ENCODE results near the gene JMJD1C. TPM values are rescaled to one million over a fixed set of nuclear protein-coding genes. Genes with fewer than 3 reads are reported as not detected.

Gene JMJD1C
- total RNA-seq, 1 donor from 2014 or later, result 143 TPM

DNA sequence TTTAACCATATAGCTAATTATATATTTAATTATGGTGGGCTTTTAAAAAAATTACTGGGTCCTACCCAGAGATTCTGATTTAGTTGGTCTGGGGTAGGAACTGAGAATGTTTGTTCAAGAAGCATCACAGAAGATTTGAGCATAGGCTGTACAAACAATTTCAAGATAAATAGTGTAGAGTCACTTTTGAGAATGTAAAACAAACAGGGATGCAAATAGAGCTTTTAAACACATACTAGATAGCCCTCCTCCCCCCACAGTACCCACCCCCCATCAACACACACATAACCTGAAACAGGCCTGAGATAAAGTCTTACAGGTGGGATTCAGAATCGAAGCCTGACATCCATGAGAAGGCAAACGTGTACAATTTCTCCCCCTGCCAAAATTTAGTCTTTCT is 39.8 kb upstream of the JMJD1C start:
- H3F3A ChIP-seq (ENCODE audit: low read depth), result peaks cover 12% of the 10 kb centered on the region

DNA sequence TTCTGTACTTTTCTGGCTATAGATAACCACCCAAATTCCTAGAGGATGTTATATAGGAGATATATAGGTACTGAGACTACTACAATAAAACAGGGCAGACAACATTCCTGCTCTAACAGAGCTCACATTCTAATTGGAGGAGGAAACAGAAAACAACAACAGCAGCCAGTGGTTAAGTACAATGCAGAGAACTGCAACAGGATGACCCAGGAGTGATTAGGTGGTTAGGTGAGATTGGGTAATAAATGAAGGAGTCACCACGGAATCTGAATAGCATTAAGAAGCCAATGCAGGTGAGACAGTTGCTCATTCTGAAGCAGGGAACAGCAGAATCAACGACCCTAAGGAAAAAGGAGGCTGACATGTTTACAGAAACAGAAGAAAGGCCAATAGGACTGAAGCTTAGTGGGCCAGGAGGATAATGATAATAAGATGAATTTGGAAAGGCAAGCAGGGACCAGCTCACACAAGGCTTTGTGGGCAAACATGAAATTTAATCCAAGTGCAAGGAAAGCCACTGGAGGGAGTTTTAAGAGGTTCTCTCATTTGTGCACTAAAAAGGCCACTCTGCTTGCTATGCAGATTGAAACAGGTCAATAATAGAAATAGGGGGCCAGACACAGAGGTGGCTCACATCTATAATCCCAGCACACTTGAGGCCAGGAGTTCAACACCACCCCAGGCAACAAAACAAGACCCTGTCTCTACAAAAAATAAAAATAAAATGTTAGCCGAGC is 38.5 kb upstream of the JMJD1C start:
- no peak overlapping the region for H3K9ac ChIP-seq
- Mint-ChIP-seq H3K4me3 (no peak overlapping the region), H3K4me1 (peaks cover 12% of the 10 kb centered on the region), H3K27ac (no peak overlapping the region), H3K27me3 (ENCODE audit: insufficient read depth, low read depth) (peaks cover 2% of the 10 kb centered on the region), H3K36me3 (peaks cover 46% of the 10 kb centered on the region), H3K9me3 (peaks cover 25% of the 10 kb centered on the region)
- peaks cover 12% of the 10 kb centered on the region for H3F3A ChIP-seq (ENCODE audit: low read depth)
- DNase-seq (ENCODE audit: low spot score), result no peak
- H4K20me1 ChIP-seq (ENCODE audit: low read depth), result peaks cover 40% of the 10 kb centered on the region
- peaks cover 6% of the 10 kb centered on the region for H3K36me3 ChIP-seq
- H2AFZ ChIP-seq (replicated peaks), result no peak overlapping the region
- TF ChIP-seq EZH2 (IDR thresholded peaks at IDR 0.05), result no peak
- TF ChIP-seq, protein P1, sequence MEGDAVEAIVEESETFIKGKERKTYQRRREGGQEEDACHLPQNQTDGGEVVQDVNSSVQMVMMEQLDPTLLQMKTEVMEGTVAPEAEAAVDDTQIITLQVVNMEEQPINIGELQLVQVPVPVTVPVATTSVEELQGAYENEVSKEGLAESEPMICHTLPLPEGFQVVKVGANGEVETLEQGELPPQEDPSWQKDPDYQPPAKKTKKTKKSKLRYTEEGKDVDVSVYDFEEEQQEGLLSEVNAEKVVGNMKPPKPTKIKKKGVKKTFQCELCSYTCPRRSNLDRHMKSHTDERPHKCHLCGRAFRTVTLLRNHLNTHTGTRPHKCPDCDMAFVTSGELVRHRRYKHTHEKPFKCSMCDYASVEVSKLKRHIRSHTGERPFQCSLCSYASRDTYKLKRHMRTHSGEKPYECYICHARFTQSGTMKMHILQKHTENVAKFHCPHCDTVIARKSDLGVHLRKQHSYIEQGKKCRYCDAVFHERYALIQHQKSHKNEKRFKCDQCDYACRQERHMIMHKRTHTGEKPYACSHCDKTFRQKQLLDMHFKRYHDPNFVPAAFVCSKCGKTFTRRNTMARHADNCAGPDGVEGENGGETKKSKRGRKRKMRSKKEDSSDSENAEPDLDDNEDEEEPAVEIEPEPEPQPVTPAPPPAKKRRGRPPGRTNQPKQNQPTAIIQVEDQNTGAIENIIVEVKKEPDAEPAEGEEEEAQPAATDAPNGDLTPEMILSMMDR (IDR thresholded peaks at IDR 0.05), result no peak
- no peak for TF ChIP-seq EZH2phosphoT487 (IDR thresholded peaks at IDR 0.05)
- peaks cover 100% of the 10 kb centered on the region for H3K79me2 ChIP-seq (ENCODE audit: low read depth)
- no peak overlapping the region for H3K4me3 ChIP-seq
- H3K4me2 ChIP-seq, result no peak overlapping the region
- no peaks in the 10 kb centered on the region for H3K9me3 ChIP-seq (ENCODE audit: low read depth)
- H3K27me3 ChIP-seq, result no peaks in the 10 kb centered on the region
- peak overlapping the region; percentile 41 for H3K27ac ChIP-seq
- peaks cover 15% of the 10 kb centered on the region for H3K4me1 ChIP-seq

More for the DNA sequence above, 39.8 kb upstream of the JMJD1C start:
- Mint-ChIP-seq H3K4me3 (no peak overlapping the region), H3K9me3 (peaks cover 34% of the 10 kb centered on the region), H3K36me3 (peaks cover 42% of the 10 kb centered on the region), H3K27me3 (ENCODE audit: insufficient read depth, low read depth) (peaks cover 2% of the 10 kb centered on the region), H3K27ac (no peak overlapping the region), H3K4me1 (peaks cover 12% of the 10 kb centered on the region)
- H3K79me2 ChIP-seq (ENCODE audit: low read depth), result peaks cover 100% of the 10 kb centered on the region
- no peak overlapping the region for H3K4me3 ChIP-seq
- no peak for DNase-seq (ENCODE audit: low spot score)
- no peaks in the 10 kb centered on the region for H3K9me3 ChIP-seq (ENCODE audit: low read depth)
- H3K27ac ChIP-seq, result no peak overlapping the region
- no peak overlapping the region for H2AFZ ChIP-seq (replicated peaks)
- TF ChIP-seq, protein P1 (IDR thresholded peaks at IDR 0.05), result no peak
- TF ChIP-seq EZH2 (IDR thresholded peaks at IDR 0.05), result no peak
- TF ChIP-seq EZH2phosphoT487 (IDR thresholded peaks at IDR 0.05), result no peak
- no peak overlapping the region for H3K4me2 ChIP-seq
- H4K20me1 ChIP-seq (ENCODE audit: low read depth), result peaks cover 40% of the 10 kb centered on the region
- H3K4me1 ChIP-seq, result peaks cover 15% of the 10 kb centered on the region
- no peak overlapping the region for H3K9ac ChIP-seq
- no peaks in the 10 kb centered on the region for H3K27me3 ChIP-seq
- H3K36me3 ChIP-seq, result peaks cover 6% of the 10 kb centered on the region

DNA sequence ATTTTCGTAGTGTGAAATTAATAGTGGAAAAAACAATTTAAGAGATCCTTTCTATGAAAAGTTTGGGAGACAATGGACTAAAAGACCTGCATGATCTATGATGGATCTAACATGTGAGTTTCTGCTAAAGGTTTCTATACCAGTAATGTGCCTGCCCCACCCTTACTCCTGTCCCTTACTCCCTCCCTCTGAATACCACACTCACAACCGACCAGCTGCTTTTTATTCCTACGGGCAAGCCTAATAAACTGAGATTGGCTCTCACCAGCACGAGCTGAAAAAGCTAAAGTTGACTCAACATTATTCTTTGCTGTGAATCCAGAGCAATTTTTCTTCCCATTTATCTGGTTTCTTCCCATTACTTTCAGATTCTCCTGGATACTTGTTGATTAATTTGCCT is 37.6 kb upstream of the JMJD1C start:
- Mint-ChIP-seq H3K27me3 (ENCODE audit: insufficient read depth, low read depth) (peaks cover 2% of the 10 kb centered on the region), H3K4me3 (no peak overlapping the region), H3K9me3 (peaks cover 18% of the 10 kb centered on the region), H3K27ac (no peak overlapping the region), H3K36me3 (peaks cover 44% of the 10 kb centered on the region), H3K4me1 (peaks cover 12% of the 10 kb centered on the region)
- Histone ChIP-seq H3K9me3 (ENCODE audit: low read depth) (no peaks in the 10 kb centered on the region), H3K36me3 (peaks cover 6% of the 10 kb centered on the region), H3K4me3 (no peak overlapping the region), H3K4me2 (no peak overlapping the region), H3K79me2 (ENCODE audit: low read depth) (peaks cover 100% of the 10 kb centered on the region), H3K9ac (no peak overlapping the region), H2AFZ (replicated peaks) (no peak overlapping the region), H3F3A (ENCODE audit: low read depth) (peaks cover 12% of the 10 kb centered on the region), H3K27ac (peak overlapping the region; percentile 41), H4K20me1 (ENCODE audit: low read depth) (peaks cover 37% of the 10 kb centered on the region), H3K4me1 (peaks cover 15% of the 10 kb centered on the region), H3K27me3 (no peaks in the 10 kb centered on the region)
- no peak for DNase-seq (ENCODE audit: low spot score)
- TF ChIP-seq EZH2 (IDR thresholded peaks at IDR 0.05) (no peak), EZH2phosphoT487 (IDR thresholded peaks at IDR 0.05) (no peak)
- TF ChIP-seq, protein P1 (IDR thresholded peaks at IDR 0.05), result no peak
